ENCODE measurements around the gene PTPRH. TPM values are rescaled to one million over a fixed set of nuclear protein-coding genes. Genes with fewer than 3 reads are reported as not detected.

The PTPRH gene
- polyA plus RNA-seq, 1 donor, result 0.27 TPM

GRCh38 chr19:55244004-55244680, 34.8 kb upstream of the PTPRH start:
- no peak for DNase-seq

GRCh38 chr19:55242517-55242916, 33.2 kb upstream of the PTPRH start:
- DNase-seq, result no peak

- DNase-seq, result no peak
Measured at GRCh38 chr19:55241935-55242464, 32.7 kb upstream of the PTPRH start.

GRCh38 chr19:55241143-55241934, 32.0 kb upstream of the PTPRH start:
- DNase-seq, result no peak

- DNase-seq, result no peak
Measured at GRCh38 chr19:55240713-55241020, 31.4 kb upstream of the PTPRH start.

- DNase-seq, result no peak
Measured at GRCh38 chr19:55239004-55239403, 29.7 kb upstream of the PTPRH start.

- DNase-seq, result no peak
Measured at GRCh38 chr19:55238030-55238429, 28.7 kb upstream of the PTPRH start.

- no peak for DNase-seq
Measured at GRCh38 chr19:55232986-55233385, 23.7 kb upstream of the PTPRH start.

- no peak for DNase-seq
Measured at GRCh38 chr19:55232286-55232602, 22.9 kb upstream of the PTPRH start.

GRCh38 chr19:55231391-55232285, 22.3 kb upstream of the PTPRH start:
- DNase-seq, result no peak

- DNase-seq, result no peak
Measured at GRCh38 chr19:55230780-55231179, 21.5 kb upstream of the PTPRH start.

GRCh38 chr19:55230329-55230728, 21.0 kb upstream of the PTPRH start:
- no peak for DNase-seq

GRCh38 chr19:55229789-55230182, 20.5 kb upstream of the PTPRH start:
- DNase-seq, result no peak

- DNase-seq, result no peak
Measured at GRCh38 chr19:55229145-55229788, 20.0 kb upstream of the PTPRH start.

GRCh38 chr19:55228403-55229031, 19.2 kb upstream of the PTPRH start, which contains the start of gene TMEM86B:
Gene TMEM86B, minus strand, starts transcription at chr19:55228763. Its CDS starts 22 bp downstream, at chr19:55228741.
- no peak for DNase-seq

GRCh38 chr19:55228015-55228391, 18.7 kb upstream of the PTPRH start:
- DNase-seq, result no peak

- no peak for DNase-seq
Measured at GRCh38 chr19:55227241-55228014, 18.1 kb upstream of the PTPRH start.

- no peak for DNase-seq
Measured at GRCh38 chr19:55226788-55227187, 17.5 kb upstream of the PTPRH start.

- no peak for DNase-seq
Measured at GRCh38 chr19:55226273-55226672, 17.0 kb upstream of the PTPRH start.

GRCh38 chr19:55225415-55225958, 16.2 kb upstream of the PTPRH start:
- no peak for DNase-seq

Data from hindlimb muscle (tissue), 1 donor.